ENCODE results near the gene PPM1B.
"Not testable (repeated sequence)": the region's sequence is repeated elsewhere in the genome, so short reads cannot be mapped to it uniquely, and the experiment has no call there.

Gene PPM1B

GRCh38 chr2:44203542-44203941, 34.9 kb downstream of the PPM1B start:
- no peak for DNase-seq

GRCh38 chr2:44205169-44205568, 36.5 kb downstream of the PPM1B start:
- DNase-seq: no peak

GRCh38 chr2:44207102-44207501, 38.4 kb downstream of the PPM1B start:
- DNase-seq: no peak

GRCh38 chr2:44207648-44208047, 39.0 kb downstream of the PPM1B start:
- DNase-seq: not testable (repeated sequence)

GRCh38 chr2:44210362-44210761, 41.7 kb downstream of the PPM1B start:
- no peak for DNase-seq

- no peak for DNase-seq
Measured at GRCh38 chr2:44211183-44211582, 42.5 kb downstream of the PPM1B start.

- no peak for DNase-seq
Measured at GRCh38 chr2:44212302-44212701, 43.6 kb downstream of the PPM1B start.

- no peak for DNase-seq
Measured at GRCh38 chr2:44215827-44216226, 47.2 kb downstream of the PPM1B start.

- DNase-seq: no peak
Measured at GRCh38 chr2:44218771-44219170, 50.1 kb downstream of the PPM1B start.

GRCh38 chr2:44226753-44227152, 58.1 kb downstream of the PPM1B start:
- DNase-seq: no peak

- no peak for DNase-seq
Measured at GRCh38 chr2:44230378-44230777, 61.7 kb downstream of the PPM1B start.

GRCh38 chr2:44233450-44234128, 64.9 kb downstream of the PPM1B start:
- DNase-seq: no peak

- DNase-seq: no peak
Measured at GRCh38 chr2:44237221-44237620, 68.5 kb downstream of the PPM1B start.

- DNase-seq: no peak
Measured at GRCh38 chr2:44242904-44243303, 74.2 kb downstream of the PPM1B start.

- peak; percentile 52 for DNase-seq
Measured at GRCh38 chr2:44244135-44244871, 75.6 kb downstream of the PPM1B start.

- DNase-seq: no peak
Measured at GRCh38 chr2:44245083-44245861, 76.6 kb downstream of the PPM1B start.

- DNase-seq: no peak
Measured at GRCh38 chr2:44246436-44246835, 77.8 kb downstream of the PPM1B start.

- no peak for DNase-seq
Measured at GRCh38 chr2:44246840-44247369, 78.2 kb downstream of the PPM1B start.

GRCh38 chr2:44247924-44248323, 79.2 kb downstream of the PPM1B start:
- DNase-seq: no peak

- DNase-seq: not testable (repeated sequence)
Measured at GRCh38 chr2:44249269-44249668, 80.6 kb downstream of the PPM1B start.

- no peak for DNase-seq
Measured at GRCh38 chr2:44250376-44250775, 81.7 kb downstream of the PPM1B start.

- no peak for DNase-seq
Measured at GRCh38 chr2:44254023-44254422, 85.3 kb downstream of the PPM1B start.

- not testable (repeated sequence) for DNase-seq
Measured at GRCh38 chr2:44255704-44256103, 87.0 kb downstream of the PPM1B start.

Measured in CD4-positive, alpha-beta T cell treated with Interleukin-15 for 1 hour (primary cell).